ENCODE measurements around the gene DUOXA1. TPM values are rescaled to one million over a fixed set of nuclear protein-coding genes. Genes with fewer than 3 reads are reported as not detected.
"Not testable (repeated sequence)": the region's sequence is repeated elsewhere in the genome, so short reads cannot be mapped to it uniquely, and the experiment has no call there.

DUOXA1 gene
- total RNA-seq, 2 experiments from 2014 or later, result 0.68 TPM; not detected in 1

DNA sequence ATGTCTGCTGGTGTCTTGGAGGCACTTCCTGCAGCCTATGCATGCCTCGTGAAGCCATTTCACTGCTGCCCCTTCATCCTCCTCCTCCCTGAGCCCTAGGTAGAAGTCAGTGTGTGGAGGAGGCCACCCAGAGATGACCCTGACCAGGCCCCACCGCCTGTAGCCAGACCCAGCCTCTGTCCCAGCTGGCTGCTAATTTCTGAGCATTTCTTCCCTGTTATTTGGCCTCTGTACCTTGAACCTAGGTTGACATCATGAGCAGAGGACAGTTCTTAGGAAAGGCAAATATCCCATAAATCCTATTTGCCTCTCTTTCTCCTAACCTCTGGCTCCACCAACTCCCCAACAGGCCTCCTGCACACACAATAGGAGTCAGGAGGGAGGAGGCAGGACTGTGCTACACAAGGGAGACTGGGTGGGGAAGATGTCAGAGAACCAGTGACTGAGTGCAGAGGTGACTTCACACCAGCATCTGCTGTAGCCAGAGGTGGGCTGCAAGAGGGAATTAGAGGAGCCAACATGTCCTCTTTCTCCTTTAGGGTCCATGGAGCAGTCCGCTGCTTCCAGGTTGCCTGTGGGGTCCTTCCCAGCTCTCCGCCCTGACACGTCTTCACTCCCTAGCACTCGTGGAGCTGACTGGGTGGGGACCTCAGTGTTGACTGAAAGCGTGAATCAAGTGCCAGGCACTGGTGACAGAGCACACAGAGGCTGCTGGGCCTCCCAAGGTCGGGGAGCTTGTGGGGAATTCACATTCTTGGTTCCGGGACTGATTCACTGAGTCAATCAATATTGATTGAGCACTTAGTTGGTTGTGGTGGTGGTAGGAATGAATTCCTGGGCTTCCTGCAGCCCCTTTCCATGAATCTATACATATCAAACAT lies 54.0 kb downstream of the DUOXA1 start:
- not testable (repeated sequence) for H3K27me3 Mint-ChIP-seq, H3K27ac Mint-ChIP-seq

GRCh38 chr15:45073602-45074001 lies 56.1 kb downstream of the DUOXA1 start:
- H3K4me3 Mint-ChIP-seq; ATAC-seq (ENCODE audit: low read depth); H3K9me3 Mint-ChIP-seq; H3K27me3 Mint-ChIP-seq; DNase-seq; H3K4me1 Mint-ChIP-seq; H3K36me3 Mint-ChIP-seq; H3K27ac Mint-ChIP-seq: not testable (repeated sequence)
- POLR2A ChIA-PET, result interaction anchor here (0.6 kb wide), 1 partner anchor 458 kb away, joined by 3 read pairs; no protein-coding TSS in a partner anchor

More for the DNA sequence above, 54.0 kb downstream of the DUOXA1 start:
- DNase-seq; H3K4me3 Mint-ChIP-seq; H3K4me1 Mint-ChIP-seq; ATAC-seq (ENCODE audit: low read depth); H3K9me3 Mint-ChIP-seq; POLR2A ChIA-PET; H3K36me3 Mint-ChIP-seq: not testable (repeated sequence)

GRCh38 chr15:45069942-45070360 lies 59.7 kb downstream of the DUOXA1 start:
- ATAC-seq (ENCODE audit: low read depth); H3K27ac Mint-ChIP-seq; POLR2A ChIA-PET; H3K36me3 Mint-ChIP-seq; H3K4me3 Mint-ChIP-seq; H3K27me3 Mint-ChIP-seq; H3K4me1 Mint-ChIP-seq; H3K9me3 Mint-ChIP-seq; DNase-seq: not testable (repeated sequence)

Other genes with a start within 250 kb of the DUOXA1 start
- not detected for gene TERB2, start 173.2 kb downstream of the DUOXA1 start, total RNA-seq
- gene SORD, start 106.7 kb downstream of the DUOXA1 start, total RNA-seq, result 10 to 100 TPM in 1 of 2 experiments, 1 to 10 TPM in 1; 7.6 to 10.2 TPM
- gene DUOX2, start 15.7 kb downstream of the DUOXA1 start, total RNA-seq, result not detected
- not detected for gene DUOXA2, start 15.6 kb downstream of the DUOXA1 start, total RNA-seq
- not detected for gene DUOX1, start 115 bp upstream of the DUOXA1 start, total RNA-seq
- gene SHF, start 58.1 kb upstream of the DUOXA1 start, total RNA-seq, result 1 to 10 TPM; 2.1 to 2.3 TPM
- not detected for gene SLC28A2, start 122.4 kb upstream of the DUOXA1 start, total RNA-seq
- 1 to 10 TPM; 2.9 to 3.5 TPM for gene GATM, start 248.7 kb upstream of the DUOXA1 start, total RNA-seq